NCI-H128 (cell line): ENCODE results near the gene DAB2.

Experiments used
- DNase-seq: peaks from one replicate; lab custom pipeline; 2025; ENCODE audit not compliant: unreplicated experiment; lab: John Stamatoyannopoulos, UW

DAB2 gene

GRCh38 chr5:39394946-39395345, 29.8 kb downstream of the DAB2 start:
- no peak for DNase-seq

DNA sequence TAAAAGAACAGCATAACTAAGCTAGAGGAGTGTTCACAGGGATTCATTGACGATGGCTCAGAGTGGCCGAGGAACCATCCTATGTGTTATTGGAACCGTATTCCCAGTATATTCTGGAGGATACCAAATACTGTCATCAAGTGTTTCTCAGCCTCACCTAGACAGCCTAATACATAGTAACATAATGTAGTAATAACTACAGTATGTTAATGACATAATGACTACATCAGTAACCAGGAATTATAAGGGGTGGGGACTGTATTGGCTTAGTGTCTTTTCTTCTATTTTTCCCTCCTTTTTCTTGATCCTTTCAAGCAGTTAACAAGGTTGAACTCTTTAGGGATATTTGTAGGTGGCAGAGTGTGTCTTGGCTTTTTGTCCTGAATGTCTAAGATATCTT, 33.8 kb downstream of the DAB2 start:
- no peak for DNase-seq

GRCh38 chr5:39387293-39387692, 37.5 kb downstream of the DAB2 start:
- DNase-seq = no peak

DNA sequence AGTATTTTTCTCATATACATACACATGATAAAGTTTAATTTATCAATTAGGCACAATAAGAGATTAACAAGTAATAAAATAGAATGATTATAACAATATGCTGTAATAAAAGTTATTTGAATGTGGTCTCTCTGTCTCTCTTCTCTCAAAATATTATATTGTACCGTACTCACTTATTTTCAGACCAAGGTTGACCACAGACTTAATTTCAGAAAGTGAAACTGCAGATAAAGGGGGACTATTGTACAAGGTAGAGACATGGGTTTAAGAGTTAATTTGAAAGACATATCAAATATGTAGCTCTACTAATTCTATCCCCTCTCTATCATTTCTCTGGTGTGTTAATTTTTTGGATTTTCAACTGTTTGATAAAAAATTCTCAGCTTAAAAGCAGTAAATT, 40.5 kb downstream of the DAB2 start:
- DNase-seq = no peak

GRCh38 chr5:39381376-39381775, 43.4 kb downstream of the DAB2 start:
- no peak for DNase-seq

DNA sequence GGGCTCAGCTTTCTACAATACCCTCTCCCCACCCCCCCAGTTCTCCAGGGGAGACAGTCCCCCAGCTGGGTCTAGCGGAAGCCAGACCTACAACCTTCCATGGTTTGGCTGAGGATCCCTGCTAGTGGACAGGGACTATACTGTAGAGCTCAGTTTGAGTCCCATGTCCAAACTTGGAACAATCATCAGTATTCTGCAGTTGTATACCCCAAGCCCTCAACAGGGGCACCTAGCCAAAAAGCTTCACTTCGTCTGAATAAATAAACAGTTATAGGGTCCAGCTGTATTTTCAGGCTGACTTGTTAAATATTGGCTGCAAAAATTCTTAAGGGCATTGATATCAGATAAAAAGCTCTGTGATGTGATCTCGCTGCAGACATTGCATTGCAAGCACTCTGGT, 45.1 kb downstream of the DAB2 start:
- no peak for DNase-seq

DNA sequence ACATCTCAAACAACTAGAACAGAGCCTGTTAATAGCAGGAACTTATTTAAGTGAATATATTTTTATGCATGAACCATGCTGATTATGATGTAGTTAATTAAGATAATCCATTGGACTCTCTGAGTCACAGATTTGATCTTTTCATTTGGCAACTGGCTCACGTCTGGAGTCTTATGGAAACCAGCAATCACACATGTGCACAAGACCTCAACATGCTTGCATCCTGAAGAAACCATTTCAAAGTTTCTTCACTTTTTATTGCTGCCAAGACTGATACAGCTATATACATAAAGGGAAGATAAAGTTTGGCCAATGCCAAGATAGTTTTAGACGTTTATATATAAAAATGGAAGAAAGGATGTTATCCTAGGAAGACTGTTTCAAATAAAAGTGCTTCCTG, 47.2 kb downstream of the DAB2 start:
- DNase-seq = no peak

GRCh38 chr5:39376293-39376714, 48.5 kb downstream of the DAB2 start:
- no peak for DNase-seq

- no peak for DNase-seq
Observed at GRCh38 chr5:39373791-39374190, 51.0 kb downstream of the DAB2 start.

DNA sequence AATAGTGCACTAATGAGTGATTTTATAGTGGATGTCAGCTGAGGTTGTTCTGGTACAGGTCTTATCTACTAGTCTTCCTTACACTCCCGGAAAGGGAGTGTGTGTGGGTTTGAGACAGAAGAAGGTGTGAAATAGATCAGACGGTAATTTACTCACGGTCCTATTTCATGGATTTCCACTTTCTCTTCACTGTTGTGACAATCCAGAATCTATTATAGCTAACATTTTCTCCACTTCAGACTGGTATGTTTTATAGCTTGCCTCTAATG, 53.5 kb downstream of the DAB2 start:
- DNase-seq = no peak

DNA sequence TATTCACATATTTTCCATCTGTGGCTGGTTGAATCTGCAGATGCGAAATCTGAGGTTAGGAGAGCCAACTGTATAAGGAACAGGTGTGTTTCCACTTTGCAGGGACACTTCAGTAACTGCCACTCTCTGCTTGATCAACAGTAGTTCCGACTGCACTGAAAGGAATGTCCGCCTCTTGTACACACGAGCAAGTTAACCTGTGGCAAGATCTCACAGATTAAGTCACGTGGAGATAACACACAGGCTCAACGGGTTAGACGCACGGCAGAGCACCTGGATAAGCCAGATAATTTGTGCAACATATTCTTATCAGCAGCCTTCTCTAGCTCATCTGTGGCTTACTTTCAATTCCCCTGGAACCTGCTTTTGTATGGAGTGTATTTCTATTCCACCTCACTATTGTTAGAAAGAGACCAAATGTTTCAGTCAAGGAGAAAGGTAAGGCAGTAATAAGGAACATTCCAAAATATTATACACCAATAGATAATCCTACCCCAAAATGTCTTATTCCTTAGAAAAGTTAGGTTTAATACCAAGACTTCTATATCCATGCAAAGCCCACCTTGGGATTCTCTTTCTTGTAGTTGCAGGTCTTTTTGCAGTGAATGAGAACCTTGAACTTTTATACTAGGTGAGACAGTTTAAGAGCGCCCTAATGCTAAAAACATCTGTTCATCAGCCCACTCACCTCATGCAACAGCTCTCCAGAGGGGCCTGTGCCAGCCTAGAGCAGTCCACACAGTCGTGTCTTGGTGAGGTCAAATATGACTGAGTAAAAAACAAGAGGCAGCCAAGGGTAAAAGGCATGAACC, 54.0 kb downstream of the DAB2 start:
- DNase-seq = no peak

DNA sequence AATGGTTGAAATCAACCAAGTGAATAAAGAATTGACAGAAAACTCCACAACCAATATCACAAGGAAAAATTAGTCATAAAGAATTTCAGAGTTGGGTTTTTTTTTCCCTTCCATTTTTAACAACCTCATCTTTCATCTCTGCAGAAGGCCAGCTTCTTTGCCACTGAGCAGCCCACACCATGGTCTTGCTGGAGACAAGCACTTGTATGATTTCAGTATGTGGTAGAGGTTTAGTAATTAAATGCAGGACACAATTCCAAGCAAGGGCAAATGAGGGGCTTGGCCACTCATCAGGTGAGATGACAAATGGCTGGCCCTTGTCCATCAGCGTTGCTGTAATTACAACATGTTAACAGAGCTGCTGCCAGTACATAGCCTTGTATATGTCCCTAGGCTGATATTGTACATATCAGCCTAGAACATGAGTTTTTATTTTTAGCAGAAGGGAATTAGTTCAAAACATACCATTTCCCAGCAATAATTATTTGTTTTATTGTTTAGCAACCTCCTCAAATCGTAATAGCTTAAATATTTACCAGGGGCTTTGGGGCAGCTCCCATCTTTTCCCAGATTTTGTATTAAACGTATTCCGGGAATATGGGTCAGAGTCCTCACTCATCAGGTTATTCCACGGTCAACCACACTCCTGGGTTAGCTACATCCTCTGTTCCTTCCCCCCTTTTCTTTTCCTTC, 55.5 kb downstream of the DAB2 start:
- DNase-seq = no peak

DNA sequence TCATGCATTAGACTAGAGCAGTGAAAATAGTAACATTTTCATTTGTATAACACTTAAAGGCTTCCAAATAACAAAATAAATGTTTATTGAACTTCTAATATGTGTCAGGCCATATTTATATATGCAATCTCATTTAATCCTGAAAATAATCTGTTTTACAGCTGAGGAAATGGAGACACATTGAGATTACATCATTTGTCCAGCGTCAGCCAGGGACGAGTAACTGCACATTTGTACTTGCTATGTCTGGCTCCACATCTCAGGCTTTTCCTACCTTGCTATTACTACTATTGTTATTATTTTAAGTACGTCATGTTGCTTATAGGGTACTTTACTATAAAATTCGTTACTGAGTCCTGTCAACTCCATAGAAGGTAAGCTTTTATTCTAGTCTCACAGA, 56.7 kb downstream of the DAB2 start:
- DNase-seq = no peak

DNA sequence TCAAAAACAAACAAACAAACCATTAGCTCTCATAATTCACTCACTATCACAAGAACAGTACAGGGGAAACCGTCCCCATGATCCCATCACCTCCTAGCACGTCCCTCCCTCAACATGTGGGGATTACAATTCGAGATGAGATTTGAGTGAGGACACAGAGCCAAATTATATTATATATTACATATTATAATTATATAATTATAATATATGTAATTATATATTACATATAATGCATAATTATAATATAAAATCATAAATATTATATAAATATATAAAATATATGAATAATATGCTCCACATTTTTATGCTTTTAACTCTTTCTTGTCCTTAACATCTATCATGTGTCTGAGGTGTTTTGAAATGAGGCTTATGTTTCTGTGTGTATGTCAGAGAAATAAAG, 57.1 kb downstream of the DAB2 start:
- no peak for DNase-seq

DNA sequence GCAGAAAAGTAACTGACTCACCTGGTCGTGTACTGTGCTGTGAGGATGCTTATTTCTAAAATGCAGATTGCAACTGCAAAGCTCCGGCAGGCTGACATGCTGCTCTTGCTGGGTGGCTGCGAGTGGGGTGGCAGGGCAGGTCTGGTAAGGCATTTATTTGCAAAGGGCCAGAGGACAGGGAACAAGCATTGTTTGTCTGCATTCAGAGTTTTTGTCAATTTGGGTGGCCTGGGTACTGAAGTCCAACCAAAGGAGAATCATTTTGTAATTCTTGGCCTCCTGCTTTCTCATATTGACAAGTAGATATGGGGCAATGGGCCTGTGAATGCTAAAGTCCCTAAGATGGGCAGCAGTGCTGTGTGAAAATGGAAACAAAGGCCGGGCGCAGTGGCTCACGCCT, 60.4 kb downstream of the DAB2 start, which contains the start of gene C9:
TSS of gene C9 (minus strand) at position 129 of the 400 bp plus-strand sequence. CDS start at position 98, 31 bp downstream.
- no peak for DNase-seq

DNA sequence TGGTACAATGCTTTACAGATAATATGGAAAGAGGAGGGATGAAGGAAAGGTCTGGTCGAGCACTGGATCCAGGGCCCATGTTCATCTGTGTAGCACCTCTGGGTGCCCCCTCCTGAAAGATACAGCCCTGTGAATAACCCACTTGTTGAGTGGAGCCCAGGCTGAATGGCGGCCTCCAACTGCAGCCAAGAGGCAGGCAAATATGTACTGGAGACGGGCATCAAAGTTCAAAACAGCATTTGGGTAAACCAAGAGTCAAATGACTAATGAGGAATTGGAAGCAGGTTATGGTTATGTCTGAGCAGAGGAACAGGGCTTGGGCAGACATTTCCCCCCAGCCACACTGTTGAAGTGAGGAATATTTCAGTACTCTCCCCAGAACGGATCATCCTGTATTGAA, 61.6 kb downstream of the DAB2 start:
- no peak for DNase-seq

DNA sequence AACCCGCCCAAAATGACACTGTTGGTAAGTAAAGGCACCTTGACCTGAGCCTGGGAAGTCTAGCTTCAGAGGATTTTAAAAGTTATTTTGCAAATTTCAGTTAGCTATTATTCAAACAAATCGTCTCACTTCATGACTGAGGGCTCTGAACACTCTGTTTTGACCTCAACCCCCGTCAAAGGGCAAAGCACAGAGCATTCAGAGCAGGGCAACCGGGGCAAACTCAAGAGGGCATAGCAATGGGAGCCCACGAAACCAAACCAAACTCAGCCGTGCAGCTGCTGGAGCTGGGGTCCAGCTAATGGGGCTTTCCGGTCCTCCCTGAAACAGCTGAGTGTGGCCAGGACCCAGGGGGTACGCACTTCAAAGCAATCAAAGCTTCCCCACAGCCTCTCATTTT, 62.1 kb downstream of the DAB2 start:
- no peak for DNase-seq

DNA sequence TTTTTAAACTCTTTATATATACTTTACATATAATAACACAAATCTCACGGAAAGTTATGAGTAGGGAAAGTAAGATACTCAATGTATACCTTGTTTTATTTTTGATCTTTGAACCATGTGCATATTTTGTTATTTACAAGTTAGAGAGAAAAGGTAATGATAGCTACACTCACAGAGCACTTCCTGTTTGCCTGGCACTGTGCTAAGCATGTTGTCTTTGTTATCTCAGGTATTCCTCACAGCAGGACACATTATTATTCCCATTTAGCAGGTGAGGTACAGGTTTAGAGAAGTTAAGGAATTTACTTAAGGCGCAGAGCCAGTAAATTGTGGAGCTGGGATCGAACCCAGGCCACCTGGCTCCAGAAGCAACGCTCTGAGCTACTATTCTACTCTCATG, 63.5 kb downstream of the DAB2 start:
- DNase-seq = no peak

DNA sequence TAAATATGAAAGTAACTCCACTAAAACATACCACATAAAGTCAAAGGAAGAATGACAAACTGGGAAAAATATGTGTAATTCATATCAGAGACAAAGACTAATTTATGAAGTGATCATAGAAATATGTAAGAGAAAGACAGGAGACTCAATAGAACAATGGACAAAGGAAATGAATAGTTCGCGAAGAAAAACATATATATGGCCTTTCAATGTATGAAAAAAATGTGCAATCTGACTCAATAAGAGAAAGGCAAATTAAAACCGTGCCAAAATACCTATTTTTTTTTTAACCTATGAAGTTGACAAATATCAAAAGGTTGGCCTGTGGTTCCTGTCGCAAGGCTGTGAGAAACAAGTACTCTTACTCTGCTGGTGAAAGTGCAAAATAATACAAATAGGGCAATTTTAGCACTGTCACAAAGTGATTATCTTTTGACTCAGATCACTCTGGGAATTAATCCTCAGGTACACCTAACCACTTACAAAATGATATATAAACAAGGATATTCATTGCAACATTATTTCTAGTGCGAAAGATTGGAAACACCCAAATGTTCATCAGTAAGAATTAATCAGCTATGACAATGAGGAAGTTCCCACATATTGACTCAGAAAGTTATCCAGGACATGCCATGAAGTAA, 64.2 kb downstream of the DAB2 start:
- DNase-seq = no peak

DNA sequence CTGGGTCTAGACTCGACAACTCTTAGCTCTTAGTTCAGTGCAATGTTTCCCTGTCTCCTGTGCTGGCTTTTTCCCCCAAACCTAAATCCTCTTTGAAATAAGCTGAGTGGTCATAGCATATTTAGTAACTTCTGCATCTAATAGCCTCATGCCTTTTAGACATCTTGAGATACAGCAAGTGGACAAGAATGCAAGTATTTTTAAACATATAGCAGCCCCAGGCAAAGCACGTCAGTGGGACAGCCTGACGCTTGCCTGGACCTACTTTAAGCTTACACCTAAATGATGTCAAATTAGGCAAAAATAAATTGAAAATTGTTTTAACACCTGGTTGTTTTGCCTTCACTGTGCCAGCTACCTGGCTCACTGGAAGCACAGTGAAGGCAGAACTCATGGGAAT, 68.5 kb downstream of the DAB2 start:
- DNase-seq = no peak

DNA sequence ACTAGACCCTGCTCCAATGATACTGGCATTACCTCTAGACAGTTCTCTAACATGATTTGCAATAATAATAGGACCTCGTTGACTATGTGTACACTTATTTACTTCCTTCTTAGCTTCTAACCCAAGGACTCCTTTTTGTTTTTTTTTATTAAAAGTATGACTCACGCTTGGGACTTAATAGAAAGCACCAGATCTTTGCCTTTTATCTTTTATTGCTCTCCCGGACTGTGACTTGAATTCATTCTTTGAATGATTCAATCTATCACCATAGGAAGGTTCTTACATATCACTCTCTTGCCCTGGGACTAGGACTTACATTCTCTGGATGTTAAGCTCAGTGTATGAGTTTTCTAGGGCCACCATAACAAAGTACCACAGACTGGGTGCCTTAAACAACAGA, 69.5 kb downstream of the DAB2 start:
- DNase-seq = no peak

GRCh38 chr5:39353717-39354399, 70.9 kb downstream of the DAB2 start:
- DNase-seq = no peak
